ENCODE results near the gene OR2B2.

DNA sequence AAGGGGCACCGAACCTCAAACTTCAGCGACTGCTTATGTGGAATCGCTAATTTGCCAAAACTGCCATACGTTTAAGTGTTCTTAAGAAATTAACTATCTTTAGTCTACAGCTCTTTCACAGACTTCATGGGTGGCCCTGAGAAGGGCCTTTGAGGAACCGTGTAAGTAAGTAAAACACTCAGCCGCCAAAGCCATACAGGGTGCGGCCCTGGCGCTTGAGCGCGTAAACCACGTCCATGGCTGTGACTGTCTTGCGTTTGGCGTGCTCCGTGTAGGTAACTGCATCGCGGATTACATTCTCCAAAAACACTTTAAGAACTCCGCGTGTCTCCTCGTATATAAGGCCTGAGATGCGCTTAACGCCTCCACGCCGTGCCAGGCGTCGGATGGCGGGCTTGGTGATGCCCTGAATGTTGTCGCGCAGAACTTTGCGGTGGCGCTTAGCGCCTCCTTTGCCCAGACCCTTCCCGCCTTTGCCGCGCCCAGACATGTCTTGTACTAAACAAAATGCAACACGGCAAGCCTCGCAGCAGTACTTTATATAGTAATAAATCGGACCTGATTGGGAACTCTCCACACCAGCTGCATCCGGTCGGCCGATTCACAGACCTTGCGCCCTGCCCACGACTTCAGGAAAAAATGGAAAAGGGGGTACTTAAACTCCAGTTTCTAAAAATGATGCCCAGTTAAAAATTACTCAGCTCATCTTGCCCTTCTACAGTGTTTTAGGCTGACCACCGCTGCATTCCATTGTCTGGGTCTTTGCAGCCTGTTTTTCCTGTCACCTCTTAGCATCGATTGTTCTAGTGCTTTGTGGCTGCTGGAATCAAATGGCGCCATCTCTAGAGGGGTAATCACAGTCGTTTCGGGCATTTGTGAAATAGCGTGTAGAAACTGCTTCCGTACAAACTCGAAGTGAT lies 38.9 kb downstream of the OR2B2 start:
- TF ChIP-seq CTCF (conservative IDR thresholded peaks at IDR 0.05; ENCODE audit: low read length) (no peak), EZH2phosphoT487 (IDR thresholded peaks at IDR 0.05; ENCODE audit: borderline replicate concordance) (no peak)

Measured in Loucy (cell line).